DND-41 (cell line): ENCODE data around the gene ALG2.

Experiments used
- CTCF ChIP-seq: IDR thresholded peaks from 2 replicates; pipeline ENCODE4 v1.5.1; 2012; ENCODE audit warnings: borderline replicate concordance, low read length, moderate library complexity, mild to moderate bottlenecking; ENCODE audit not compliant: poor library complexity, severe bottlenecking; ENCODE audit errors: extremely low read depth
- EZH2 ChIP-seq: IDR thresholded peaks from 3 replicates; pipeline ENCODE4 v1.6.1; 2012; ENCODE audit warnings: borderline replicate concordance, low read depth, mild to moderate bottlenecking, moderate library complexity, low read length, inconsistent platforms; ENCODE audit not compliant: severe bottlenecking

GRCh38 chr9:99269416-99269815 lies 47.7 kb upstream of the ALG2 start:
- TF ChIP-seq CTCF (no peak), EZH2 (no peak)
